DMS79 (cell line): ENCODE results near the gene NOP58.
"Not testable (repeated sequence)": the region's sequence is repeated elsewhere in the genome, so short reads cannot be mapped to it uniquely, and the experiment has no call there.

Experiments used
- DNase-seq: peaks from one replicate; lab custom pipeline; 2025; lab: John Stamatoyannopoulos, UW

NOP58 gene, protein sequence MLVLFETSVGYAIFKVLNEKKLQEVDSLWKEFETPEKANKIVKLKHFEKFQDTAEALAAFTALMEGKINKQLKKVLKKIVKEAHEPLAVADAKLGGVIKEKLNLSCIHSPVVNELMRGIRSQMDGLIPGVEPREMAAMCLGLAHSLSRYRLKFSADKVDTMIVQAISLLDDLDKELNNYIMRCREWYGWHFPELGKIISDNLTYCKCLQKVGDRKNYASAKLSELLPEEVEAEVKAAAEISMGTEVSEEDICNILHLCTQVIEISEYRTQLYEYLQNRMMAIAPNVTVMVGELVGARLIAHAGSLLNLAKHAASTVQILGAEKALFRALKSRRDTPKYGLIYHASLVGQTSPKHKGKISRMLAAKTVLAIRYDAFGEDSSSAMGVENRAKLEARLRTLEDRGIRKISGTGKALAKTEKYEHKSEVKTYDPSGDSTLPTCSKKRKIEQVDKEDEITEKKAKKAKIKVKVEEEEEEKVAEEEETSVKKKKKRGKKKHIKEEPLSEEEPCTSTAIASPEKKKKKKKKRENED

DNA sequence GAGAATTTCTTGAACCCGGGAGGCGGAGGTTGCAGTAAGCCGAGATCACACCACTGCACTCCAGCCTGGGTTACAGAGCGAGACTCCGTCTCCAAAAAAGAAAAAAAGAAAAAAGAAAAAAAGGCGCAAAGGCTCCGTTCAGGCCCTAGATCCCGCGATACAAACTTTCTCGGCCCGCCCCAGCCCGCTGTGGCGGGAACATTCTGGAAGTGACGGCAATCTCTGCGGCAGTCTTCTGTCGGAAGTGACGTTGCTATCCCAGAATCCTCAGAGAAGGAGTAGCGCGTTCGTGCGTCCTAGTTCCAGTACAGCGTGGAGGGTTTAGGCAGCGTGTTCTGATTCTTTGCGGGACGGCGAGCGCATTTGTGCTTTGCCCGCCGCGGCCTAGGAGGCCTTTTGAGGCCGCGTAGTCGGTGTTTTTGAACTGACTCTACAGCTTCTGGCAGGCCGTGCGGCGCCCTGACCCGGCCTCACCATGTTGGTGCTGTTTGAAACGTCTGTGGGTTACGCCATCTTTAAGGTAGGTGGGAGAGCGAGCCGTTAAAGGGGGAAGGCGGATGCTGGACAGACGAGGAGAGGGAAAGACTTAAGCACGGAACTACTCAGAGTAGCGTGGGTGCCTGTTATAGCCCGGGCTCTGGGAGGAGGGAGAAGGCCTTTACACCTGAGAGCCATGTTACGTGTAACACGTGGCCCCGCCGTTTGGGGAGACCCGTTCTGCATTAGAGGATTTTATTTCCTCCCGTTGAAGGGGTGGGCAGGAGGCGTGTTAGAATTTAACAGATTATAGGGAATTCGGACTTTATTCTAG, at the start of gene NOP58:
Gene NOP58 (plus strand): TSS at position 297 of the 811 bp plus-strand sequence. CDS start 179 bp downstream, at position 476.
- peak; percentile 95 for DNase-seq

DNA sequence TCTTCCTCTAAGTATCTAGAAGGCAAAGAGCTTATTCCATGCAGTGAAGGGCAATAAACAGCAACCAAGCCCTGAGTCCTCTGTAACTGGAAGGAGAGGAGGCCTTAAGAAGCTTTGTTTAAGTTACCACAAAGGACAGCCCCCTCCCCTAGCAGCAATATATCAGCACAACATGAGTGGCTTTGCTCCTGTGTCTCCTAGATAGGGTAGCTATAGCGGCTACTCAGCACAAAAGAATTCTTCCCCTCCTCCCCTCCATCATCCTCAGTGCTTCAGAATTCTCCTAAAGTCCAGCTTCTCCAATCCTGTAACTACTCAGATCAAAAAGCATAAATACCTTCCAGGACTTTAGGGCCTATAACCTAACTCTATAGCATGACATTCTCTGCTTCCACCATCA, 43.7 kb upstream of the NOP58 start:
- DNase-seq, result no peak

DNA sequence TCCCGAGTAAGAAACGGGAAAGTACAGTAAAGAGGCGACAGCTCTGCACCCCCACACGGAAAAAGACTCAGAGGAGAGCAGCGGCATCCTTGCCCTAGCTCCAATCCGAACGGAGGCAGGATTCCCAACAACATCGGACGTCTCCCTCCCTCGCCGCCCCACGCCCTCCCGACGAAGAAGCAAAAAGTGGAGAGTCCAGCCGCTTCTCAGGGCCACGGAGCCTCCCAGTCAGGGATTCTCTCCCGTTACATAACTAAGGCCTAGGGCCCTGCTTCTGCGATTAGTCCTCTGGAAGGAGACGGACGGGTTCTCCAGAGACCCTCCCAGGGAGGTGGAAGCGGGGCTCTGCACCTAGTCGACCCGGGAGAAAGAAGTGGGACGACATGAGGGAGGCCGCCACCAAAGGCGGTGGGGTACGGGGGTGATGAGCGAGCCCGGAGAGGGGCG, 27.8 kb upstream of the NOP58 start:
- DNase-seq, result peak; percentile 26

DNA sequence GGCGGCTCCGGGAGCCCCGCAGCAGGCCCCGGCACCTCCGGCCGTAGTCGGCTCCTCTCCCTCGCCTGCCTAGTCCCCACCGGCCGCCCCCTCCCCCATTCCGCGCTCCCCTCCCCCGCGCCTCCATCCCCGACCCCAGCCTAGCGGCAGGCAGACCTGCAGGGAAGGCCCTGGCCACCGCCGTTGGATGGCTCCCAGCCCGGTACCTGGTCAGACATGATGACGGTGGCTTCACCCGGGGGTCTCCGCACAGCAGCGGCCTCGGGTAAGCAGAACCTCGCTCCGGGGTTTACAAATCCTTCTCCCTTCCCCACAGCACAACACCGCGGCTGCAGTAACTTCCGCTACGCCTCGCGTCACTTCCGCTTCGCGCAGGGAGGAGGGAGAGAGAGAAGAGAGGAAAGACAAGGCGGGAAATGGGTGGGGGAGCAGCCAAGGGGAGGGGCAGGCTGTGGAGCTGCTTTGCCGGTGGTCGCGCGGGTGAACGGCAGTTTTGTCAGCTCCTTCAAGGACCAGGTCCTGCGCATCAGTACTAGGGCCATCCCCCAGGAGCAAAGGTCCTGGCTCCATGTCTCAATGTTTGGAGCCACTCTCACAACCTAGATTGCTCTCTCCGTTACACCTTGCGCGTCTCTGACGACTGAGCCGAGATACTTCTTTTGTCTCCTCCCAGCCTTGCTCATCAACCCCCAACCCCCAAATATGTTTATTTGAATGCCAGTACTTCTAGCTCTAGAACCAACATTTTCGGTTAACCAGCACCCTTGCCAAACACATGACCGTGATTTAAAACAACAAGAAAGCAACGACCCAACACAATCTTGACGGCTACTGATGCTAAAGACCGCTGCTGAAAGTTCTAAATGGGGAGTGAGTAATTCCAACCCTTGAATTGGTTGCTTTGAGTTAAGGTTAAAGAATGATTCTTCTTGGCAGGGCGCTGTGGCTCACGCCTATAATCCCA, 27.0 kb upstream of the NOP58 start, which contains the start of gene SUMO1:
Gene SUMO1 (minus strand): TSS at position 364 of the 964 bp plus-strand sequence. CDS start 146 bp downstream, at position 218.
- peak; percentile 89 for DNase-seq

DNA sequence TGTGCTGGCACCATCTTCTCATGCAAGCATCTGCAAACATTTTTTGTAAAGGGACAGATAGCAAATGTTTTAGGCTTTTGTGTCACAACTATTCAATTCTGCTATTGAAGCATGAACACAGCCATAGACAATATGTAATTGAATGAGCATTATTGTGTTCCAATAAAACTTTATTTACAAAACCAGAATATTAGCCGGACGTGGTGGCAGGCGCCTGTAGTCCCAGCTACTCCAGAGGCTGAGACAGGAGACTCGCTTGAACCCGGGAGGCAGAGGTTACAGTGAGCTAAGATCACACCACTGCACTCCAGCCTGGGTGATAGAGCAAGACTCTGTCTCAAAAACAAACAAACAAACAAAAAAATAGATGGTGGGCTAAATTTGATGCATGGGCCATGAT, 17.9 kb upstream of the NOP58 start:
- not testable (repeated sequence) for DNase-seq

DNA sequence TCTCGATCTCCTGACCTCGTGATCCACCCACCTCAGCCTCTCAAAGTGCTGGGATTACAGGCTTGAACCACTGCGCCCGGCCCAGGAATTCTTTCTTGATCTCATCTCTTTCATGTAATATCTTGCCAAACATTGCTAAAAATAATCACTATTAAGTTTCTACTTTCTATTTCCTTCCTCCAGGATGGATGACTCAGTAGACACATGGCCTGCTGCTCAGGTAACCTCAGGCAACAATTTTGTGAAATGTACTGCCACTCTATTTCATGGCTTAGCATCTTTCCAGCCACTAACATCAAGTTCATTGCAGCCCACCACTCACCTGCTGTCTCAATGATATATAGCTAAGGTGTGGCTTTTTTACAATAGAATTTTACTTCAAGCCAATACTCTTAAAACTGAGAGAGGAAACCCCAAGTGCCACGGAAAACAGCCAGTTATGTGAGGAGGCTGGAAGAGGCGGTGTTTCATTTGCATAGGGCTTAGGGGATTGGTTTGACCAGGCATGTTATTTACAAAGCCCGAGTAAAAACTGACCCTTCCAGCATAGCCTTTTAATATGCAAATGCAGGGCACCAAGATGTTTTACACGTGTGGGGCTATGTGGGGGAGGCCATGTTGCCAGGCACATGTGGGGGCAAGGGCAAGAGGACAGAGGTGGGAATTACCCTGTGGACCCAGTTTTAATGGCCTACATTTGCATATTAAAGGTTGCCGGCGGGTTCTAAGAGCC, 15.9 kb upstream of the NOP58 start:
- no peak for DNase-seq

DNA sequence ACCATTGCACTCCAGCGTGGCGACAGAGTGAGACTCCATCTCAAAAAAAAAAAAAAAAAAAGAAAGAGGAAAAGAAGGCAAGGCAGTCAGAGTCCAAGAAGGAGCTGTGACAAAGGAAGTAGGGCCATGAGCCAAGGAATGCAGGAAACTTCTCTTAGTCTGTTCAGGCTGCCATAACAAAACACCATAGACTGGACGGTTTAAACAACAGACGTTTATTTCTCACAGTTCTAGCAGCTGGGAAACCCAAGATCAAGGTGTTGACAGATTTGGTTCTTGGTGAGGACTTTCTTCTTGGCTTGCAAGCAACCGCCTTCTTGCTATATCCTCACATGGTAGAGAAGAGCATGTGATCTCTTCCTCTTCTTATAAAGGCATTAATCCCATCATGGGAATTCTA, 14.1 kb upstream of the NOP58 start:
- DNase-seq, result no peak

DNA sequence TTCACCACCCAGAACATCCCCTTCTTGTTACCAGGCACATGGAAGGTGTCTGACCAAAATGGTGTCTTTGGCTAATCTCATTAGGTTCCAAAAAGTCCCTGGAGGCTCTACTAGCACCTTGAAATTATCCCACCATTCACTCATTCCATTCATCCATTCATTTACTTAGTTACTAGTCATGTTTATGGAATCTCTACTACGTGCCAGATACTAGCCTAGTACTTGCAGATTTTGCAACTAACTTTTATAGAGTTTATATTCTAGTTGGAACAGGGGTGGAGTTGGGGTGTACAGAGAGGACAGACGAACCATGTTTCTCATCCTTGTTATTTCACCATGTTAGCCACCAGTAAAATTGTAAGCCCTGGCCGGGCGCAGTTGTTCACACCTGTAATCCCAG, 4.0 kb upstream of the NOP58 start:
- DNase-seq, result no peak

DNA sequence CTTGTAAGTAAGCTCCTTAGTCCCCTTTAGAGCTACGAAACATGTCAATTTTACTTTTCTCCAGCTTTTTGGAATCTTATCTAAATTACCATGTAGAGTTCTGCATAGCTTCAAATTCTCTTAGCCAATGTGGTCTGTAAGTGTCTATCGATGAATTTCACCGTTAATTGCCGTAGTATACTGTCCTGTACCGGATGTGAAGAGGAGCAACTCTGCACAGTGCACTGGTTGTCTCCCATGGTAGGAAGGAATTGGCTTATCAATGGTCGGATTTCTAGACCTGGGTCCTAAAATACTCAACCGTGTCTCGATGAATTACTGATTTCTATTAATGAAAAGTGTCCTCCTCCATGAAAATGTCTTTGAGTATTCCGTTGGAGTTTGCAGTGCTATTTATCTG, 1.9 kb downstream of the NOP58 start:
- DNase-seq, result no peak

DNA sequence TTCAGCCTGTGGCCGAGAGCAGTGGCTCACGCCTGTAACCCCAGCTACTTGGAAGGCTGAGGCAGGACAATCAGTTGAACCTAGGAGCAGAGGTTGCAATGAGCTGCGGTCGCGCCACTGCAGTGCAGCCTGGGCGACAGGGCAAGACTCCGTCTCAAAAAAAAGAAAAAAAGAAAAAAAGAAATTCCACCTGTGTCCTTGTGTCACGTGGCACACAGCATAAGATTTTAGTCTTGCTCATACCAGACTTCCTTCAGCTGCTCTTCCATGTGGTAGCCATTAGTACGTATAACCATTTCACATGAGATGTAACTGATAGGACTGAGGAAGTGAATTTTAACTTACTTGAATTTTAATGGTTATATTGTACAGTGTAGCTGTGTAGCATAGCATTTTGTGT, 4.0 kb downstream of the NOP58 start:
- DNase-seq, result no peak

DNA sequence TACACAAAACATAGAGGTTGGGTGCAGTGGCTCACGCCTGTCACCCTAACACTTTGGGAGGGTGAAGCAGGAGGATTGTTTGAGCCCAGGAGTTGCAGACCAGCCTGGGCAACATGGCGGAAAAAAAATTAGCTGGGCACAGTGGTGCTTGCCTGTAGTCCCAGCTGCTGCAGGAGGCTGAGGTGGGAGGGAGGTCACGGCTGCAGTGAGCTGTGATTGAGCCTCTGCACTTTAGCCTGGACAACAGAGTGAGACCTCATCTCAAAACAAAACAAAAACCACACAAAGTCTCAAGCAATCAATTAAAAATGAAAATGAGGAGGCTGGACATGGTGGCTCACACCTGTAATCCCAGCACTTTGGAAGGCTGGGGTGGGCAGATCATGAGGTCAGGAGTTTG, 4.9 kb downstream of the NOP58 start:
- DNase-seq, result no peak

DNA sequence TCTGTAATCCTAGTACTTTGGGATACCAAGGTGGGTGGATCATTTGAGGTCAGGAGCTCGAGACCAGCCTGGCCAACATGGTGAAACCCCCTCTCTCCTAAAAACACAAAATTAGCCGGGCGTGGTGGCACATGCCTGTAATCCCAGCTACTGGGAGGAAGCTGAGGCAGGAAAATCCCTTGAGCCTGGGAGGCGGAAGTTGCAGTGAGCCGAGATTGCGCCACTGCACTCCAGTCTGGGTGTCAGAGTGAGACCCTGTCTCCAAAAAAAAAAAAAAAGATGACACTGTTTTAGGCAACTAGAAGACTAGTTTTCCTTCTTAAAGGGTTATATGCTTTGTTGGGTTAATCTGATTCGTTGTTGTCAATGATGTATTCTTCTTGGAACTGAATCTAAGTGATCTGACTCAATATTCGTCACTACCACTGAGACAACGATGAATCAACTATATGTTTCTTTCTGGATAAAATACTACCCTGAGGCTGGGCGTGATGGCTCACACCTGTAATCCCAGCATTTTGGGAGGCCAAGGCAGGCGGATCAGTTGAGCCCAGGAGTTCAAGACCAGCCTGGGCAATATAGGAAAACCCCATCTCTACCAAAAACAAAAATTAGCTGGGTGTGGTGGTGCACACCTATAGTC, 10.6 kb downstream of the NOP58 start:
- DNase-seq, result not testable (repeated sequence)

DNA sequence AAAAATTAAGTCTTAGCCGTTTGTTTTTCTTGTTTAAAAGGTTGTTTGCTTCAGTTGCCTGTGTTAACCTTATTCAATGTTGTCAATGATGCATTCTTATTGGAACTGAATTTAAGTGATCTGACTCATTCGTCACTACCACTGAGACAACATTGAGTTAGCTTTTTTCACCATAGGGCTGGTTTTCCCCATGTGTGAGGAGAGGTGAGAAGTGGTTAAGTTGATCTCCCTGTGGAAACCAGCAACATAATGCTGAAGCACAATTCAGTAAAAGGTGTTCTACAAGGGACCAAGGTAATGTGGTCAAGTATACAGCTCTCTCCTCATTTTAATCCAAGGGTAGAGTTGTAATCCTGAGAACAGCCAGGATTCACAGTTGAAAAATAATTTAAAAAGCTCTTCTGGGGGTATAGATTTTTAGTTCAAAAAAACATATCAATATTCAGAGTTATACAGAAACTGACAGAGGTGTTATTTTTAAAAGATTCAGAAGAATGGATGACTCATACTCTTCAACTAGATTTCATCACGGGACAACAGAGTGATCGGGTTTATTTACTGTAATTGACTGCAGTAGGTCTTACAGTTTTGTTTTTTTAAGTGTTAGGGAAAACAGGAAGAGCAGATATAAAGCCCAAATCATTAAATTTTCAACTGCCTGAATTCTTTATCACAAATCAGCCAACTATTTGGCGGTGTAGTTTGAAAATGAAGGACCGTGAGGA, 12.6 kb downstream of the NOP58 start:
- no peak for DNase-seq

DNA sequence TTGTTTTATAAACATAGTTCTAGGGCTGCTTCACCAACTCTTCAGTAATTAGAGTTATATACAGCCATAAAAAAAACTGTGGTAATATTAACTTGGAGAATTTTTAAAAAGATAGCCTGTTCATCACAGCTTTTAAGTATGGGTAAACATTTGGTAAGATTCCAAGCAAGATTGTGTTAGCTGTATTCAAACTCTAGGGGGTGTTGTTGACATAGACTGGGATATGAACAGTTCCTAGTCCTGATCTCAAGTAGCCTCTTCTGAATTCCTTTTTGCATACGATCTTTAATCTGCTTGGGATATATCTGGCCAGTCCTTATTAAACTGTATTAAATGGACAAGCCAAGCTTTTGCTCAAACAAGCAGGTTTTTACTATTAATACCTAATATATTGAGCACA, 13.4 kb downstream of the NOP58 start:
- peak; percentile 19 for DNase-seq

DNA sequence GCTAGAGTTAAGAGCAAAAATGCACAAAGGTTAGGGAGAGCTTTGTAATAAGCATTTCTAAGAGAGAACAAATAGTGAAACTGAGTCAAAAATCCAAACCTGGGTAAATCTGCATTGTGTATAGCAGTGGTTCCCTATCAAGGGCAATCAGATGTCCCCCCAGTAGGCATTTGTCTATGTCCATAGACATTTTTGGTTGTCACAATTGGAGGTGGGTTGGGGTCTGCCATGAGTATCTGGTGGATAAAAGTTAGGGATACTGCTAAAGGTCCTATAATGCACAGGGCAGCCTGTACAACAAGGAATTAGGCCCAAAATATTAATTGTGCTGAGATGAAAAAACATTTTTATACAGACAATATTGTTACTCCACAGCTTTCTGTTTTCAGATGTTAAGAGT, 21.0 kb downstream of the NOP58 start:
- DNase-seq, result no peak

DNA sequence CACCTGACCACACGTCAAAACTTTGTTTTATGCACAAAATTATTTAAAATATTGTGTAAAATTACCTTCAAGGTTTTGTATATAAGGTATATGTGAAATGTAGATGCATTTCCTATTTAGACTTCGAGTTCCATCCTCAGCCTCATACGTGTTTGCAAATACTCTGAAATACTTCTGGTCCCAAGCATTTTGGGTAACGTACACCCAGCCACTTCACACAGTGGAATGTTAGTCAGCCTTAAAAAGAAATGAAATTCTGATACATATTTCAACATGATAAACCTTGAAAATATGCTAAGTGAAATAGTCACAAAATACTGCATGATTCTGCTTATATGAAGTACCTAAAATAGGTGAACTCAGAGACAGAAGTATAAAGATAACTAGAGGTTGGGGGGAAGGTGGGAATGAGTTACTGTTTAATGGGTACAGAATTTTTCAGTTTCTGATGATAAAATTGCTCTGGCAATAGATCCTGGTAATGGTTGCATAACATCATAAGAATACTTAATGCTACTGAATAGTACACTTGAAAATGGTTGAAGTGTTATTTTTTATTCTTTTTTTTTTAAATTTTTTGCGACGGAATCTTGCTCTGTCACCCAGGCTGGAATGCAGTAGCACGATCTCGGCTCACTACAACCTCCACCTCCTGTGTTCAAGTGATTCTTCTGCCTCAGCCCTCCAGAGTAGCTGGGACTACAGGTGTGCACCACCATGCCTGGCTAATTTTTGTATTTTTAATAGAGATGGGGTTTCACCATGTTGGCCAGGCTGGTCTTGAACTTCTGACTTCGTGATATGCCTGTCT, 24.0 kb downstream of the NOP58 start:
- DNase-seq, result no peak

DNA sequence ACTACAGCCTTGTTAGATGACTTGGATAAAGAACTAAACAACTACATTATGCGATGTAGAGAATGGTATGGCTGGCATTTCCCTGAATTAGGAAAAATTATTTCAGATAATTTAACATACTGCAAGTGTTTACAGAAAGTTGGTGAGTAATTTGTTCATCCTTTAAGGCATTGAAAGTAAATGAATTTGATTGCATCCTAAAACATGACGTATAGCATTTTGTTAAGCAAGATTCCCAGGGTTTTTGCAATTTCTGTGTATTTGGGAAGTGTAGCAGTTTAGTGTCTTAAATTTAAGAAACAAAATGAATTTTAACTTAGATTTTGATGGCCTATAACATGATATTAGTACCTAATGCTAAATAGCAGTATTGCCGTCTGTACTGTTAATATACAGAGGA, 24.8 kb downstream of the NOP58 start:
- no peak for DNase-seq

DNA sequence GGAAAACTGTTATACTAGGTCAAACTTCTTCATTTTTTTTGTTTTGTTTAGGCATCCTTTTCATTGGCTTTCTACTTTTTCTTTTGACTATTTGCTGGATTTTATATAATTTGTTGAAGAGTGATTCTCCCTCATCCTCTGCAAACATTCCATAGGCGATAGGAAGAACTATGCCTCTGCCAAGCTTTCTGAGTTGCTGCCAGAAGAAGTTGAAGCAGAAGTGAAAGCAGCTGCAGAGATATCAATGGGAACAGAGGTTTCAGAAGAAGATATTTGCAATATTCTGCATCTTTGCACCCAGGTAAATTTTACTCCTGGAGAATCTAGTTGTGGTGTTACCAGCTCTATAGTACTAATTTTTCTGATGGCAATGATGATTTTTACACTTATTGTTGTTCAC, 25.4 kb downstream of the NOP58 start:
- no peak for DNase-seq

DNA sequence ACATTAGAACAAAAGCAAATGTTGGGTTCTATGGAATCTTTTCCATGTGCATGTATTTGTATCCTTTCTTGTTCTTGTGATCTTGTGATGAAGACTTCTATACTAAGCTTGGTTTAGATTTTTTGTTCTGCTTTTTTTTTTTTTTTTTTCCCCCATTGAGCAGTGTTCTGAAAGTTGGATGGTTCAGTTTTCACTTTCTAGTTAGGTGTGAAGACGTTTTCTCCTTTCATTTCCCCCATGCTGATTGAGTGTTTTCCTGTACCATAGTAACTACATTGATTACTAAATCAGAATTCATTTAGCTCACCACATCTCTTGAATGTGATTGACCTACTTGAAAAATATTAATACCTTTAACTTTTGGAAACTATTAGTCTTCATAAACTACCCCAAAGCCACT, 34.1 kb downstream of the NOP58 start:
- DNase-seq, result no peak
